PFSK-1 (cell line): Measurements from ENCODE around the gene SEC14L2.

ENCODE experiments used
- POLR2AphosphoS5 ChIP-seq: IDR thresholded peaks from 2 replicates; pipeline ENCODE4 v1.6.1; 2012; ENCODE audit warnings: low read depth, mild to moderate bottlenecking, control low read depth, low read length, moderate library complexity
- SIN3A ChIP-seq: IDR thresholded peaks from 2 replicates; pipeline ENCODE4 v1.6.1; 2012; ENCODE audit warnings: mild to moderate bottlenecking, low read length, moderate library complexity, borderline replicate concordance; ENCODE audit not compliant: insufficient read depth

GRCh38 chr22:30362651-30363281 is 34.1 kb upstream of the SEC14L2 start:
- TF ChIP-seq POLR2AphosphoS5 (no peak), SIN3A (no peak)
